GM21423 (cell line): ENCODE results near the gene SLF1.

Experiments used
- ATAC-seq: cut with Tn5 transposase; IDR thresholded peaks from one replicate; pipeline ENCODE4 v1.9.1; 2021; ENCODE audit warnings: mild to moderate bottlenecking, moderate library complexity; ENCODE audit not compliant: unreplicated experiment

Gene SLF1

GRCh38 chr5:94707359-94707758 is 88.9 kb downstream of the SLF1 start:
- ATAC-seq = no peak

GRCh38 chr5:94709277-94709676 is 90.8 kb downstream of the SLF1 start:
- no peak for ATAC-seq

DNA sequence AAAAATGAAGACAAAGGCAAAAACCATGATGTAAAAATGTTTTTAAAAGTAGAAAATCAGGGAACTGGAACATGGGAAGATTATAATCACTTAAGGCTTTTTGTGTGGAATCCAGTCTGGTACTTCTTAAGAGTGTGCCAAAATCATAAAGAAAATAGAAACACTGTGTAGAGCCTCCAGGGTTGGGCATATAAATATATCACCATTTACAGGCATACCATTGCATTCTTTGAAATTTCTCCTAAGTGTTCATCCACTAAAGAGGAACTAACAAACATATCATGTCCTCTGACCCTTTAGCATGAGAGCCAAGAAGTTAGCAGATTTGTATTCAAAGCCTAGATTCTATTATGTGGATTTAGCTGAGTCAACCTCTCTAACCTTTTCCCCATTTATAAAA is 93.3 kb downstream of the SLF1 start:
- no peak for ATAC-seq

DNA sequence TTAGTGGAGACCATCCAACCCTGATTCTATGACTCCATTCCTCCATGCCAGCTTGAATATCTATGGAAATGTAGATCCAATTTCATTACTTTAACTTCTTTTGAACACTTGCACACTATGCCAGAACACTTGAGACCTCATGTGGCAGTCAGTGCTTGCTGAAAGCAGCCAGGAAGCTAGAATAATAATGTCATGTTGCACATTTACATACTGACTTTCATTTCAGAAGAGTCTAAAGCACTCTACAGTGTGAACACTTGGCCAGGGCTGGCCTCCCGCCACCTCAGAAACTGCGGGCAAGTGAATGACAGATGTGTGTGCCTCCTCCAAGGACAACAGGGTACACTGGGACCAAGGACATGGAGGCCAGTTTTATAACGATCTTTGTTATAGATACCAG is 97.3 kb downstream of the SLF1 start:
- no peak for ATAC-seq

- no peak for ATAC-seq
Measured at GRCh38 chr5:94725142-94725541, 106.7 kb downstream of the SLF1 start.

DNA sequence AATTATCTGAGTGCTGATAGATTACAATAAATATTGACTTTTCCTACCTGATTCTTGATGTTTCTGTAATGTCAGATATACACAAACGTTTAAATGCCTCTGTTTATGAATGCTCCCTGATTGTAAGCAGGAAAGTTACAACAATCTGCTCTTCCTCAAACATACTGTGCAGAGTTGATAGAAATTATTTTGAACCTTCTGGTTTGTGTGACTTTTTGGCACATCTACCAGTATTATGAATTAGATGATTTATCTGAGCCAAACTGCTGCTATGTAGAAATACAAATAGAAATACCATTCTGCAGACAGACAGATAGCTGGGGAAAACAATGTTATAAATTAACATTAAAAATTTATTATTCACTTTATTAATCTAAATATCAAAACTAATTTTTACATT is 113.0 kb downstream of the SLF1 start:
- no peak for ATAC-seq

DNA sequence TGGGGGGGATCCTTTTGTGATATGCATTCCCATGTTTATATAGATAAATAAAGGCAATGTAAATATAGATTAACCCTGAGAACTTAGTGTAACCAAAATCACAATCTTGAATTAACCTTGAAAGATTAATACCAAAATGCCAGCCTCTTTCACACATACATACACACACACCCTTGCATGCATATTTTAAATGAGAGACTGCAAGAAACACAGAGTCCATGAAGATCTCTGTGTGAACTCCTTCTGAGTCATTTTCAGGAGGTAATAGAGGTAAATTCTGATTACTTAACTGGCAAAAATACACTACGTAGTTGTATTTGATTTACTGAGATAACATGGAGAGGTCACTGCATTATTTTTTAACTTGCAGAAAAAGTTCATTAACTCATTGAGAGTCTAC is 118.0 kb downstream of the SLF1 start:
- ATAC-seq = no peak

GRCh38 chr5:94740286-94740685 is 121.8 kb downstream of the SLF1 start:
- ATAC-seq = no peak

- no peak for ATAC-seq
Measured at GRCh38 chr5:94742852-94743251, 124.4 kb downstream of the SLF1 start.

DNA sequence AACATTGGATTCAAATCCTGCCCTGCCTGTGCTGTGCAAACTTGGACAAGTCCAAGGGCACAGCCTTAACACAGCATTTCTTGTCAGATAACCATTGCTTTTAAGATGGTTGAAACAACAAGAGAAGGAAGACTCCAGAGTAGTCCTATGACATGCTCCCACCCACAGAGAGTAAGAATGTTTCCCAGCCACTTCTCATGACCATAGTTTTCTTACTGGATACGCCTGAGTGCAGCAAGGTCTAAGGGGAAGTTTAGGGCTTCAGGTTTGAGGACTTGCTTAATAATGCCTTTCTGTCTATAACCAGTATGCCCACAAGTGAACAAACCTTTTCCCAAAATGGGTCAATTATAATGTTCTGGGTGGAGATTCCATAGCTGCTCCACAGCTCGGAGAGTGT is 126.4 kb downstream of the SLF1 start:
- ATAC-seq = peak; percentile 26

GRCh38 chr5:94745786-94746730 is 127.6 kb downstream of the SLF1 start:
- peak; percentile 45 for ATAC-seq

- ATAC-seq = peak; percentile 66
Measured at GRCh38 chr5:94746731-94747124, 128.3 kb downstream of the SLF1 start.
